GM10266 (cell line): ENCODE results near the gene GGCX.
"Not testable (repeated sequence)": the region's sequence is repeated elsewhere in the genome, so short reads cannot be mapped to it uniquely, and the experiment has no call there.

Experiments used
- DNase-seq: peaks from one replicate; pipeline ENCODE4 v3.0.0; 2012; ENCODE audit errors: extremely low spot score
- CTCF ChIP-seq: IDR thresholded peaks from 2 replicates; pipeline ENCODE4 v1.5.1; 2012; ENCODE audit warnings: mild to moderate bottlenecking, low read depth; ENCODE audit not compliant: control insufficient read depth, insufficient read depth; ENCODE audit errors: missing control alignments

GGCX gene

GRCh38 chr2:85550486-85550885, 10.8 kb downstream of the GGCX start:
- TF ChIP-seq CTCF = no peak
- DNase-seq = no peak

GRCh38 chr2:85549826-85550225, 11.5 kb downstream of the GGCX start:
- no peak for TF ChIP-seq CTCF
- no peak for DNase-seq

GRCh38 chr2:85549095-85549494, 12.2 kb downstream of the GGCX start:
- DNase-seq = no peak
- TF ChIP-seq CTCF = no peak

GRCh38 chr2:85548608-85548900, 12.7 kb downstream of the GGCX start:
- DNase-seq = no peak
- no peak for TF ChIP-seq CTCF

- DNase-seq = no peak
- TF ChIP-seq CTCF = no peak
Observed at GRCh38 chr2:85547859-85548607, 13.3 kb downstream of the GGCX start.

- DNase-seq = no peak
- no peak for TF ChIP-seq CTCF
Observed at GRCh38 chr2:85547089-85547858, 14.0 kb downstream of the GGCX start.

GRCh38 chr2:85545780-85546240, 15.5 kb downstream of the GGCX start:
- no peak for DNase-seq
- no peak for TF ChIP-seq CTCF

- not testable (repeated sequence) for DNase-seq
Observed at GRCh38 chr2:85544915-85545779, 16.1 kb downstream of the GGCX start.

- DNase-seq = not testable (repeated sequence)
Observed at GRCh38 chr2:85544254-85544691, 17.0 kb downstream of the GGCX start.
